Effector memory CD4-positive, alpha-beta T cell (primary cell): ENCODE measurements around the gene FOXJ3.
"Not testable (repeated sequence)": the region's sequence is repeated elsewhere in the genome, so short reads cannot be mapped to it uniquely, and the experiment has no call there.

Experiments
- DNase-seq, 3 donors: peaks; one replicate each; pipeline ENCODE4 v3.0.0-alpha.2; 2020
- H3K27ac ChIP-seq: 2 replicates; pipeline ENCODE4 v1.7.0; 2013; ENCODE audit warnings: mild to moderate bottlenecking, low read length, moderate library complexity; ENCODE audit not compliant: insufficient read depth, poor library complexity, severe bottlenecking
- H3K27me3 ChIP-seq: replicated peaks from 2 replicates; pipeline ENCODE4 v1.7.0; 2013; ENCODE audit warnings: mild to moderate bottlenecking, low read length; ENCODE audit not compliant: insufficient read depth, control insufficient read depth, poor library complexity, severe bottlenecking
- H3K36me3 ChIP-seq: 2 replicates; pipeline ENCODE4 v1.7.0; 2013; ENCODE audit warnings: mild to moderate bottlenecking, low read length, moderate library complexity; ENCODE audit not compliant: control insufficient read depth, insufficient read depth
- H3K4me1 ChIP-seq: 2 replicates; pipeline ENCODE4 v1.7.0; 2013; ENCODE audit warnings: low read length, mild to moderate bottlenecking; ENCODE audit not compliant: control insufficient read depth, insufficient read depth, poor library complexity, severe bottlenecking
- H3K4me3 ChIP-seq: 2 replicates; pipeline ENCODE4 v1.7.0; 2013; ENCODE audit warnings: low read length, low read depth, mild to moderate bottlenecking; ENCODE audit not compliant: insufficient read depth, poor library complexity, severe bottlenecking
- H3K9me3 ChIP-seq: 2 replicates; pipeline ENCODE4 v1.7.0; 2013; ENCODE audit warnings: mild to moderate bottlenecking, low read length, moderate library complexity; ENCODE audit not compliant: control insufficient read depth

Gene FOXJ3

DNA sequence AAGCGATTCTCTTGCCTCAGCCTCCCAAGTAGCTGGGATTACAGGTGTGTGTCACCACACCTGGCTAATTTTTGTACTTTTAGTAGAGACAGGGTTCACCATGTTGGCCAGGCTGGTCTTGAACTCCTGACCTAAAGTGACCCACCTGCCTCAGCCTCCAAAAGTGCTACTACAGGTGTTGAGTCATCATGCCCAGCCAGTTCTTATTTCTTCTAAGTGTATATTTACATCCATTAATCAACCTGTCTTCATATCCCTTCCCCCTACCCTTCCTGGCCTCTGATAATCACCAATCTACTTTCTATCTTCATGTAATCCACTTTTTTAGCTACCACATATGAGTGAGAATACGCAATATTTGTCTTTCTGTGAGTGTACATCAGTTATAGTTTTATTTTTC, 128.1 kb downstream of the FOXJ3 start:
- not testable (repeated sequence) for H3K4me1 ChIP-seq, H3K9me3 ChIP-seq

DNA sequence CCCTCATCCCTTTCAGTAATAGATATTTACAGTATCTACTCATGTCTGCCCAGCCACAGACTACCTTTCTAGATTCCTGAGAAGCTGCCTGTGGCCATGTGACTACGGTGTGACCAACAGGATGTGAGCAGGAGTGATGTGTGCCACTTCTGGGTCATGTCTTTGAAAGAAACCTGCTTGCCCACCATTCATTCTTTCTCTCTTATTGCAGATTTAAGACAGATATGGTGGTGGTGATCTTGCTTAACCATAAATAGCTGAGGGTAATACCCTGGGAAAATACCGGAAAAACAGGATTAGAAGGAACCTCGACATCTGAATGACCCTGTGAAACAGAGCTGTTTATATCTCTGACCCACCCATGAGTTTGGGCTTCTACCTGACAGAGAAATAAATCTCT, 128.9 kb downstream of the FOXJ3 start:
- H3K9me3 ChIP-seq = no peaks in the 10 kb centered on the region
- H3K36me3 ChIP-seq = peaks cover 22% of the 10 kb centered on the region
- no peaks in the 10 kb centered on the region for H3K4me1 ChIP-seq
- no peak overlapping the region for H3K4me3 ChIP-seq
- DNase-seq = no peak
- no peaks in the 10 kb centered on the region for H3K27me3 ChIP-seq
- no peak overlapping the region for H3K27ac ChIP-seq

More for the DNA sequence above, 128.1 kb downstream of the FOXJ3 start:
- not testable (repeated sequence) for H3K4me3 ChIP-seq, DNase-seq, H3K27ac ChIP-seq, H3K27me3 ChIP-seq
- peaks cover 22% of the 10 kb centered on the region for H3K36me3 ChIP-seq

DNA sequence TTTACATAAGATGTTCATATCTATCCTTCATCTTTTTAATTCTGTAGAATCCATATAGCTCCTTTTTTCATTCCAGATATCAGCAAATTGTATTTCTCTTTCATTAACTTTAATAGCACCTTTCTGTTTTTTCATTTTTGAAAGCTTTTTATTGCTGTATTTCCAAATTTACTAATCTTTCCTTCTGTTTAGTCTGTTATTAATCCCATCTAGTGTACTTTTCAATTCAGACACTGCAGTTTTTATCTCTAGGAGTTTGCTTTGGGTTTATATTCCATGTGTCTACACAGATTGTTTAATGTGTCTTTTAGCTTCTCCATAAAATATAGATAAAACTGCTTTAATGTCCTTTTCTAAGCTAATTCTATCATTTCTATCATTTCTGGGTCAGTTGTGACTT, 133.0 kb downstream of the FOXJ3 start:
- H3K9me3 ChIP-seq = no peaks in the 10 kb centered on the region
- H3K4me3 ChIP-seq = no peak overlapping the region
- no peak overlapping the region for H3K27ac ChIP-seq
- H3K36me3 ChIP-seq = peaks cover 25% of the 10 kb centered on the region
- H3K4me1 ChIP-seq = no peaks in the 10 kb centered on the region
- no peaks in the 10 kb centered on the region for H3K27me3 ChIP-seq
- DNase-seq = no peak

DNA sequence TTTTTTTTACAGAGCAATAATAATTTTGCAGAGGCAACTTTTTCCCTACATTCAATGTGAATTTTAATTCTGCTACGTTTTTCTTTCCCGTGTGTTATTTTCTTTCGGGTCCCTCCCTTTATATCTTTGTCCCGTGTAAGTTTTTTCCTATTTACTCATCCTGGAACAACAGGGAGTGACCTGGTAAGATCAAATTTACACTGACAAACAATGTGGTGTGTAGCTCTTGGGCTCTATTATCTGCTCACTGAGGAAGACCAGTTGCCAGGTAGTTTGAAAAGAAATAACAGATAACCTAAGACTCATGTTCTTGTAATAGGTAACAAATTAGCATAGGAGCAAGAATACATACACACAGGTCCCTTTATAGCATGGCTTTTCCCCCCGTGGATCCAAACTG, 136.8 kb downstream of the FOXJ3 start:
- H3K4me3 ChIP-seq = no peak overlapping the region
- no peak for DNase-seq
- peaks cover 51% of the 10 kb centered on the region for H3K36me3 ChIP-seq
- H3K9me3 ChIP-seq = no peaks in the 10 kb centered on the region
- H3K27me3 ChIP-seq = no peaks in the 10 kb centered on the region
- H3K4me1 ChIP-seq = no peaks in the 10 kb centered on the region
- H3K27ac ChIP-seq = no peak overlapping the region

DNA sequence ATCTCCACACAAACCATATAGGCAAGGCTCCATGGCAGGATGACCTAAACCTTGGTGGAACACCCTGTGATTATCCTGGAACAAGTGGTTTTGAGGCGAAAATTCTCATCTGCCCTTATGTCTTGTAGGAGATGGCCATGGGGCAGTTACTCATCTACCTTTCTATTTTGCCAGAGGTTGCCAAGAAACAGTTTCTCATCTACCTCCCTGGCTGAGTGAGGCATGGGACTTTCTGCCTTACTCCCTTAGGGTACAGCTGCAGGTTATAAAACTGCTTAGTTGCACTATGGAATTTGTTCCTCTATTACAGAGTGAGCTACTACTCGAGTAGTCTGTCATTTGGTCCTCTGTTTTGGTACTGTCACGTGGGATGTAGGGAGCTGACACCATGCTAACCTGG, 139.2 kb downstream of the FOXJ3 start:
- Histone ChIP-seq H3K9me3 (no peaks in the 10 kb centered on the region), H3K4me1 (no peaks in the 10 kb centered on the region), H3K27ac (no peak overlapping the region), H3K36me3 (peaks cover 52% of the 10 kb centered on the region), H3K4me3 (no peak overlapping the region), H3K27me3 (no peaks in the 10 kb centered on the region)
- no peak for DNase-seq

DNA sequence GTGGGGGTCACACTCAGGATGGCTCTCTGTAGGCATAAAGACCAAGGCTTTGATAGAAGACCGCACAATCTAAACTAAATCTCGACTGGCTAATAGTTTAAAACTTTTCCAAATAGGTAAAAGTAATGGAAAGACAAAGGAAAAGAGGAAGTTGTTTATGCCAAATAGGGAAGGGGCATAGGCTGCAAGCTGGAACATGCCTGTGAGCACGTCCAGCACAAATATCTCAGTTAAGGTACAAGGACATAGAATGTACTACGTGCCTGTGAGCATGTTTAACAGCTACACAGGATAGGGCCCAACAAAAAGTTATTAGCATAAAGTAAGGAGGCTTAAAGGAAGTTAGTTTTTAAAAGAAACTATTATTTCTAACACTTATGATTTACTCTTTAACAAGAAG, 142.9 kb downstream of the FOXJ3 start:
- Histone ChIP-seq H3K27ac (no peak overlapping the region), H3K36me3 (peaks cover 54% of the 10 kb centered on the region), H3K27me3 (no peaks in the 10 kb centered on the region), H3K4me1 (no peaks in the 10 kb centered on the region), H3K9me3 (no peaks in the 10 kb centered on the region), H3K4me3 (no peak overlapping the region)
- DNase-seq = no peak

DNA sequence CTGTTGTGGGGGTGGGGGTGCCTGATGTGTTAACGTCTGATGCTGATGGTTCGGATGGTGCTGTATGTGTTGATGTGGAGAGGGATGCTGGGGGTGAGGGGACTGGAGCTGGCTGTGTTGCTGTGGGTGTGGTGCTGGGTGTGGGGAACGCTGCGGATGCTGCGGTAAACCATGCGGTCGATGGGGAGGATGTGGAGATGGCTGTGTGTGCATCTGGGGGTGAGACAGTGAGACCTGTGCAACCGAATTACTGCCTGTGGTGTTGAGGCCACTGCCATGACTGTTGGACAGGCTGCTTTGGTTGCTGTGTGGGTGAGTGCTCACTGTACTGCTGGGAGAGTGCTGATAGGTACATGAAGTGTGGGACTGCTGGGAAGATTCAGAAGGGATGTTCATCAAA, 143.7 kb downstream of the FOXJ3 start:
- no peaks in the 10 kb centered on the region for H3K27me3 ChIP-seq
- H3K4me1 ChIP-seq = no peaks in the 10 kb centered on the region
- H3K9me3 ChIP-seq = no peaks in the 10 kb centered on the region
- H3K27ac ChIP-seq = no peak overlapping the region
- H3K4me3 ChIP-seq = no peak overlapping the region
- peaks cover 46% of the 10 kb centered on the region for H3K36me3 ChIP-seq
- no peak for DNase-seq

DNA sequence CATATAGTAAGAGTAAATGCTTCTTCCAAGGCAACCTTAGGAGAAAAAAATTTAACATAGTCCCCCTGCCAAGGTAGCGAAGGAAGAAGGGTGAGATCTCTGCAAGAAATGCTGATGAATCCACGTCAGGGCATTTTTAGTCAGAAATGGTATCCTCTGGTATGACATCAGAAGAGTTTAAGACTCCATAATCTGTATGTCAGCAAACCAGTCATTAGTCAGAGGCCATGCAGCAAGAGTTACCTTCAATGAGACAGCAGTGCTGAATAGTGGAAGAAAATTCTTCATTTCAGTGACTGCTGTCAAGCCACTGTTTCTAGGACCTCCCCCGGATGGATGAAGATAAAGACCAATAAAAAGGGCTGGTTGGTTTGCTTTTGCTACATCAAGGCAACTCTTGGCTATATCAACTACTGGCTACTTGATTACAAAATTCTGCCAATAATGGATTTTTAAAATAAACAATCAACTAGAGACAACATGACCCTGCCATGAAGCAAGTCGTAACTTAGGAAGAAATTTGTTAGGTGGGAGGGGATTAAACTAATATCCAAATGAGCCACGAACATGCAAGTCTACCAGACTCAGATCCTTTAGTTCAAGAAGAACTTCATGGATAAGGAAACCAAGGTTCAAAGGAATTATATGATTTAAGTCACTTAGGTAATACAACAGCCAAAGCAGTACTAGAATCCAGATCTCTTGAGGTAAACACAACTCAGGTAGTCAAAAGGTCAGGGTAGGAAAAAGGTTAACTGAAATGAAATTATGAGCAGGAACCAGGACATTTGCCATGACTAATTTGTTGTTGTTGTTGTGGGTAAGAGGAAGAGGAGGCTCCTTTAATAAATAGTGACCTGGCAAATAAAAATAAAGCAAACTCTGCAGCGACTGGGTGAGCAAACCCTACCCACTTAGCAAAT, 144.8 kb downstream of the FOXJ3 start:
- Histone ChIP-seq H3K4me1 (no peaks in the 10 kb centered on the region), H3K9me3 (no peaks in the 10 kb centered on the region), H3K36me3 (peaks cover 46% of the 10 kb centered on the region), H3K4me3 (no peak overlapping the region), H3K27ac (no peak overlapping the region), H3K27me3 (no peaks in the 10 kb centered on the region)
- no peak for DNase-seq

DNA sequence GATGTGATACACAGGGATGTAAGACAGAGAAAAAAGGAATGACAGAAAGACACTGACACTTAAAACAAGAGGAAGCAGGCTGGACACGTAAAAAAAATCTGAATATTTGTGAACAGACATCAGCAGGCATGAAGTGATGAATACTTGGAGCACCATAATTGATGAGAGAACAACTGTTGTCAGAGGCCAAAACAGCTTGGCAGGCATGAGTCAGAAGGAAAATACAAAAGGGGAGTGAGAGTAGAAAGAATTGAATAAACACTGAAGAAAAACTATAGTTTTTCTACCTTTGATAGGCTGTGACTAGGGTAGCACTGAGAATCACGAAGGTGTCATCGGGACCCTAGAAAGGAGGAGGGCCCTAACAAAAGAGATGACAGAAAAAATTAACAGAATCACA, 148.9 kb downstream of the FOXJ3 start:
- H3K27ac ChIP-seq = no peak overlapping the region
- no peak overlapping the region for H3K4me3 ChIP-seq
- no peaks in the 10 kb centered on the region for H3K9me3 ChIP-seq
- H3K27me3 ChIP-seq = no peaks in the 10 kb centered on the region
- H3K36me3 ChIP-seq = peaks cover 35% of the 10 kb centered on the region
- DNase-seq = no peak
- H3K4me1 ChIP-seq = no peaks in the 10 kb centered on the region

DNA sequence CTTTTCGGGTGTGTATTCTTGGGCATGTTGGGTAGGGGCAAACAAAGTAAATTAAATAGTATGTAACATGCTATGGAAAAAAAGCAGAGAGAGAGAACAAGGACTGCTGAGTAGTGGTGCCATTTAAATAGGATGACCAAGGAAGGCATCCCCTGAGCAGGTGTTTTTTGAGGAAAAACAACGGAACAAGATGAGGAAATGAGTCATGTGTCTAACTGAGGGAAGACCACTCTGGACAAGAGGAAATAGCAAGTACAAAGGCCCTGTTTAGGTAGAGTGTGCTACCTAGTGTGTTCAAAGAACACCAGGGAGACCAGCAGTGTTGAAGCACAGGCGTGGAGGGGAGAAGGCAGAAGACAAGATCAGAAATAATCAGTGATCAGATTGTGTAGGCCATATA, 150.4 kb downstream of the FOXJ3 start:
- H3K27me3 ChIP-seq = no peaks in the 10 kb centered on the region
- H3K4me3 ChIP-seq = no peak overlapping the region
- no peak for DNase-seq
- peaks cover 32% of the 10 kb centered on the region for H3K36me3 ChIP-seq
- H3K4me1 ChIP-seq = no peaks in the 10 kb centered on the region
- no peak overlapping the region for H3K27ac ChIP-seq
- H3K9me3 ChIP-seq = no peaks in the 10 kb centered on the region
